Measurements from ENCODE around the gene IL17RB. TPM values are rescaled to one million over a fixed set of nuclear protein-coding genes. Genes with fewer than 3 reads are reported as not detected.

IL17RB gene
- total and polyA plus RNA-seq, 2 donors (not counting 1 experiment from before 2014, with no cell fraction given): 0.07 to 0.32 TPM

DNA sequence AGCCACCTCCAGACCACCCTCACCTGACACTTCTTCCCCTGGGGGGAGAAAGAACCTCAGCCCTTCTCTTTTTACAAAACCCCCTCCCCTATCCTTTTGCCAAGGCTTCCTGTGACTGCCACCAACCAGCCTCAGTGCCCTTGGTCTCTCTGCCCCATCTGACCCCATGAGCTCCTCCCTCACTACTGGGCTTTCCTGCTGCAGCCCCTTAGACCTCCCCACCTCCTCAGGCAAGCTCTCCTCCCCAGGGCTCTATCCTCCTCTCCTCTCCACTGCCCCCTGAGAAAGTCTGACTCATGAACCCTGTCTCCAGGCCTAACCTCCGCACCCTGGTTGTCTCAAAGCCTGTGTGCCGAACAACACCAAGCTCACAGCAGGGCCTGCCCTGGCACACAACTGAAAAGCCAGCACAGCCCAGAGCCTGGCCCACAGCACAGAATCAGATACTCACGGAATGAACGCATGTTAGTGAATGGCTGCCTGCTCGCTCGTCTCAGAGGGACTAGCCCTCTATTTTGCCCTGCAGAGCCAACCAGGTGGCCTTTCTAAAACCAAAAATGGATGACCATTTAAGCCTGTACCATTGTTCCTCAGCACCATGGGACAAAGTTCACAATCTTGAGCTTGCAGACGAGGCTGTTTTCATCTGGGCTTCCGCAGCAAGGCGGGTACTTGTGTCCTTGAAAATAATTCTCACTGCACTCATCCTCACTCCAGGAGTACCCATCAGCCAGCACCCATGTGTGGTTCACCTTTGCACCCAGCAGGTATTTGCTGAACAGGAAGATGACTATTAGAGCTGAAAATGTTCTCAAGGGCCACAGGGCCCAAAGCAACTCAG is 1.9 kb upstream of the IL17RB start:
- Histone ChIP-seq H3K4me2 (replicated peaks; ENCODE audit: low read depth, low read length, poor library complexity, severe bottlenecking) (no peak overlapping the region), H3K27me3 (replicated peaks in 1 of 4; ENCODE audit: control extremely low read depth in 1 of 4, control insufficient read depth in 3 of 4, insufficient read depth in 4 of 4, low read length in 3 of 4) (peaks cover 0 to 50% (median 15%) of the 10 kb centered on the region in 4 experiments), H3K9ac (ENCODE audit: low read length) (no peak overlapping the region), H3K27ac (ENCODE audit: low read length in 2 of 2) (no peak overlapping the region), H2AFZ (ENCODE audit: insufficient read depth, low read depth, low read length, poor library complexity, severe bottlenecking) (no peak overlapping the region), H3K36me3 (replicated peaks in 1 of 2; ENCODE audit: control extremely low read depth in 1 of 2, control insufficient read depth in 1 of 2, extremely low read depth in 1 of 2, insufficient read depth in 2 of 2, low read length in 1 of 2) (no peaks in the 10 kb centered on the region), H3K4me3 (ENCODE audit: control extremely low read depth in 1 of 5, extremely low read depth in 1 of 5, insufficient read depth in 1 of 5, low read depth in 2 of 5, low read length in 4 of 5) (no peak overlapping the region), H3K79me2 (ENCODE audit: control insufficient read depth, insufficient read depth, low read length) (no peaks in the 10 kb centered on the region), H3K4me1 (ENCODE audit: control insufficient read depth in 2 of 2, insufficient read depth in 2 of 2, low read length in 2 of 2) (peaks cover 14 to 21% of the 10 kb centered on the region in 2 donors), H4K20me1 (ENCODE audit: control insufficient read depth, insufficient read depth, low read length, poor library complexity, severe bottlenecking) (no peaks in the 10 kb centered on the region), H3K9me3 (ENCODE audit: control extremely low read depth in 1 of 3, control insufficient read depth in 2 of 3, insufficient read depth in 1 of 3, low read length in 2 of 3) (peaks cover 0 to 8% (median 0%) of the 10 kb centered on the region in 3 donors)
- Mint-ChIP-seq H3K4me3 (peak overlapping the region; percentile 80), H3K27ac (no peak overlapping the region), H3K9me3 (ENCODE audit: insufficient read depth) (no peaks in the 10 kb centered on the region), H3K27me3 (peaks cover 36% of the 10 kb centered on the region), H3K4me1 (peaks cover 27% of the 10 kb centered on the region)
- ATAC-seq (ENCODE audit: low read depth) (no peak), DNase-seq (no peak)
- ChIA-PET POLR2A (no interaction called here), CTCF (interaction anchor here (0.7 kb wide), 1 partner anchor 12 kb away, joined by 3 read pairs; no protein-coding TSS in a partner anchor)
- TF ChIP-seq EZH2 (IDR thresholded peaks at IDR 0.05; ENCODE audit: borderline replicate concordance, insufficient read depth, low read depth, low read length, poor library complexity, severe bottlenecking): no peak
- TF ChIP-seq, protein P1, sequence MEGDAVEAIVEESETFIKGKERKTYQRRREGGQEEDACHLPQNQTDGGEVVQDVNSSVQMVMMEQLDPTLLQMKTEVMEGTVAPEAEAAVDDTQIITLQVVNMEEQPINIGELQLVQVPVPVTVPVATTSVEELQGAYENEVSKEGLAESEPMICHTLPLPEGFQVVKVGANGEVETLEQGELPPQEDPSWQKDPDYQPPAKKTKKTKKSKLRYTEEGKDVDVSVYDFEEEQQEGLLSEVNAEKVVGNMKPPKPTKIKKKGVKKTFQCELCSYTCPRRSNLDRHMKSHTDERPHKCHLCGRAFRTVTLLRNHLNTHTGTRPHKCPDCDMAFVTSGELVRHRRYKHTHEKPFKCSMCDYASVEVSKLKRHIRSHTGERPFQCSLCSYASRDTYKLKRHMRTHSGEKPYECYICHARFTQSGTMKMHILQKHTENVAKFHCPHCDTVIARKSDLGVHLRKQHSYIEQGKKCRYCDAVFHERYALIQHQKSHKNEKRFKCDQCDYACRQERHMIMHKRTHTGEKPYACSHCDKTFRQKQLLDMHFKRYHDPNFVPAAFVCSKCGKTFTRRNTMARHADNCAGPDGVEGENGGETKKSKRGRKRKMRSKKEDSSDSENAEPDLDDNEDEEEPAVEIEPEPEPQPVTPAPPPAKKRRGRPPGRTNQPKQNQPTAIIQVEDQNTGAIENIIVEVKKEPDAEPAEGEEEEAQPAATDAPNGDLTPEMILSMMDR (IDR thresholded peaks at IDR 0.05): no peak
- intact Hi-C loops (cut with micrococcal nuclease): no loop called here
- 95% methylated on average over 9 of the region's 9 CpGs for WGBS (ENCODE audit: insufficient coverage)

Data from B cell (primary cell).